Measurements from ENCODE around the gene GAL3ST3. TPM values are rescaled to one million over a fixed set of nuclear protein-coding genes. Genes with fewer than 3 reads are reported as not detected.
"Not testable (repeated sequence)": the region's sequence is repeated elsewhere in the genome, so short reads cannot be mapped to it uniquely, and the experiment has no call there.

Gene GAL3ST3
- total RNA-seq, 2 donors from 2014 or later = 0.45 TPM; not detected in 1

DNA sequence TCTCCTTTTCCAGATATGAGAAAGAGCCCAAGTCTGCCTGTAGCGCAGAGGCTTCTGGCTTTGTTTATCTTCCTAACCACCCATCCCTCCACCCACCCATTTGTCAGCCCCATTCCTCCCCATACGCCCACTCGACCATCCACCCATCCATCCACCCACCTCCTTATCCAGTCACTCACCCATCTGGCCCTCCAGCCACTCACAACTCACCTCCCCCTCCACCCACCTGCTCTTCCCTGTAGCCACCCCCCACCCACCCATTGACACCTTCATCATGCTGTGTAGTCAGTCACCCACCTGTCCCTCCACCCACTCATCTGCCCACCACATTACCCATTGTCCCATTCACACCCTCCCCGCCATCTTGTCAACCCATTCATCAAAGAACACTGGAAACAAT is 31.6 kb downstream of the GAL3ST3 start:
- Mint-ChIP-seq H3K9me3 (no peaks in the 10 kb centered on the region), H3K27me3 (no peaks in the 10 kb centered on the region), H3K36me3 (ENCODE audit: low read depth) (no peaks in the 10 kb centered on the region), H3K4me1 (no peaks in the 10 kb centered on the region), H3K27ac (peak overlapping the region; percentile 37), H3K4me3 (no peak overlapping the region)
- ATAC-seq (replicated peaks) = no peak

DNA sequence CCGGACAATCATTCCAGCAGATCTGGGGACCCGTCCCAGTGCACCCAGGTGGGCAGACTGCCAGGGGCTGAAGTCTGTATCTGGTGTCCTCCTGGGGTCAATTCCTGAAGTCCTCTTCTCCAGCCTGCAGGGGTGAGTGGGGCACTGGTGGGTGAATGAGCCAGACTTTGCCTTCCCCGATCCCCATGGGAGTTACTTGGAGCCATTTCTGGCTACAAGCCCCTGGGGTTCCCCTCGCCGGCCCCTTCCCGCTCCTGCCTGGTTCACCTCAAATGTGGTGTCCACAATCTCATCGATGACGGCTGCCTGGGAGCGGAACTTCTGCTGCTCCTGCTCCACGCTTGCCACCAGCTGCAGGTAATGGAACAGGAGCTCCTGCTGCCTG is 32.2 kb downstream of the GAL3ST3 start:
- H3K9me3 Mint-ChIP-seq = no peaks in the 10 kb centered on the region
- no peaks in the 10 kb centered on the region for H3K4me1 Mint-ChIP-seq
- no peaks in the 10 kb centered on the region for H3K36me3 Mint-ChIP-seq (ENCODE audit: low read depth)
- H3K27me3 Mint-ChIP-seq = no peaks in the 10 kb centered on the region
- no peak for ATAC-seq (replicated peaks)
- no peak overlapping the region for H3K27ac Mint-ChIP-seq
- no peak overlapping the region for H3K4me3 Mint-ChIP-seq

DNA sequence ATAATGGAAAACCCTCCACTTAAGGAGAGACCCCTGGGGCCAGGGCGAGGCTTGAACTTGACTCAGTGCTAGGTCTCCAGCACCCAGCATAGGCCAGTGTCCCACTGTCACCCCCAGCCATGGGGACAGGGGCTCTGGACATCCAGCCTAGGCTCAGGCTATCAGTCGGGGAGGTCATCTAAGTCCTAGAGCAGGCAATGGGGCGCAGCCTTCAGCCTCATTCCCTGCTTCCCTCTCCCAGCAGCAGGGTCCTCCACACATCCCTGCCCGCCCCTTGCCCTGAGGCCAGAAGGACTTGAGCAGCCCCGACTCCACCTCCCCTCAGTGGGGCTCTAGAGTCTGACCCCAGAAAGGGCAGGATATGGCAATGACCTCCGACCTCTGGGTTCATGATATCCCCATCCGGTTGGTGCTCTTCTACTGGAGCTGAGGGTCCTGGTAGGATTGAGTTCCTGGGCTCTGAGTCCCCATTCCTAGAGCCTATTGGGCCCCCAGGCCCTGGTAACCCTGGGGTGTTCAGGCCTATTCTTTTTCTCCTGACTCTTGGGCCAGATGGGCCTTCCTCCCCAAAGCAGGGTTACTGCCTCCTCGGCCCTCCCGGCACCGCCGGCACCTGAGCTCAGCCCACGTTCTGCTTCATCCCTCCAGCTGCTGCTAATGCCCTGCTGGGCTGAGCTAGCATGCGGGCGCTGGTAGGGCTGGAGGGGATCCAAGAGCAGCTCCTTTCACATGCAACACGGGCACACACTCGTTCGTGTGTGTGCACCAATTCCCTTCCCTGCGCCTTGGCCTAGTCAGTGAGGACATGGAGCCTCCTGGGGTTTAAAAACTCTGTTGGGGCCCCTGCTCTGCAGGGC is 32.8 kb downstream of the GAL3ST3 start:
- no peaks in the 10 kb centered on the region for H3K27me3 Mint-ChIP-seq
- no peaks in the 10 kb centered on the region for H3K36me3 Mint-ChIP-seq (ENCODE audit: low read depth)
- no peaks in the 10 kb centered on the region for H3K4me1 Mint-ChIP-seq
- H3K27ac Mint-ChIP-seq = no peak overlapping the region
- no peak for ATAC-seq (replicated peaks)
- H3K9me3 Mint-ChIP-seq = no peaks in the 10 kb centered on the region
- H3K4me3 Mint-ChIP-seq = no peak overlapping the region

DNA sequence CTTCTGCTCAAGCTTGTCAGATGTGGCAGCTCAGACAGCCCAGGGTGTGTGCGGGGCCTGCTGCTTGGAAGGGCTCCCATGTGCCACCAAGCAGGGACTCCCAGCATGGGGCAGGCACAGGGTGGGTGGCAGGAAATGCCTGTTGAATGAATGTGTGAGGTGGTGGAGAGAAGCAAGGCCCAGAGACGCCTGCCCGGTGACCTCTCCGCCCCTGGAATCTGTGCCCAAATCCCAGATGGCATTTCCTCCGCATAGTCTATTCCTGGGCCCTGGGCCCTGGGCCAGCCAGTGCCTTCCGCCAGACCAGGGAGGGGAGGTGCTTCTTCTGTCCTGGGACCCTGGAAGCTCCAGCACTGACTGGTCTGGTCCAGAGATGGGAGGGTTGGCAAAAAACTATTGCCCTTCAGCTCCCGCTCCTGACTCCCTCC is 33.5 kb downstream of the GAL3ST3 start:
- Mint-ChIP-seq H3K27ac (no peak overlapping the region), H3K36me3 (ENCODE audit: low read depth) (no peaks in the 10 kb centered on the region), H3K4me3 (no peak overlapping the region), H3K27me3 (no peaks in the 10 kb centered on the region), H3K9me3 (no peaks in the 10 kb centered on the region), H3K4me1 (no peaks in the 10 kb centered on the region)
- ATAC-seq (replicated peaks) = no peak

DNA sequence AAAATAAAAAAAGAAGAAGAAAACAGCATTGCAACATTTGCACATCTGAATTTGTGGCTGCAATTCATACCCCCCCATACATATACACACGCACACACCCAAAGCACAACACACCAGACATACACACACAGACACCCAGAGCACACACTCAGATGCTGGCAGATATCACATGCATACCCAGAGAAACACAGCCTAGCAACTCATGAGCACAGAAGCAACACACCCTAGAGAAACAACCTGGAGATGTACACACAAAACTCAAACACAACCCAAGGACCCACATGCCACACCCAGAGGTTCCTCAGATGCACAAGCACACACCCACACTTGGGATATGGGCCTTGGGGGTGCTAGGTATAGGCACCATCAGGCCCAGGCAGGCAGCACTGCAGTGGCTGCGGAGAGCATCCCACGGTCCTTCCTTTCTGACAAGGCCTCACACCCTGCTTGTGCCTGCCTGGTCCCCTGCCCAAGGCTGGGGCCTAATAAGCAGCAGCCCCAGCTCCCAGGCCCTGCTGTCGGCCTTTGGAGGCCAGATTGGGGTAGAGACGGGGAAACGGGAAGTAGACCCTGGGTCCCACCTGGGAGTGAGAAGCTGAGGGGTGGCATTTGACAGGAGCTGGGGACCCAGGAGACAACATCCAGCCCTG is 34.0 kb downstream of the GAL3ST3 start:
- no peak for ATAC-seq (replicated peaks)
- no peak overlapping the region for H3K27ac Mint-ChIP-seq
- no peaks in the 10 kb centered on the region for H3K36me3 Mint-ChIP-seq (ENCODE audit: low read depth)
- no peaks in the 10 kb centered on the region for H3K9me3 Mint-ChIP-seq
- no peak overlapping the region for H3K4me3 Mint-ChIP-seq
- H3K27me3 Mint-ChIP-seq = no peaks in the 10 kb centered on the region
- no peaks in the 10 kb centered on the region for H3K4me1 Mint-ChIP-seq

DNA sequence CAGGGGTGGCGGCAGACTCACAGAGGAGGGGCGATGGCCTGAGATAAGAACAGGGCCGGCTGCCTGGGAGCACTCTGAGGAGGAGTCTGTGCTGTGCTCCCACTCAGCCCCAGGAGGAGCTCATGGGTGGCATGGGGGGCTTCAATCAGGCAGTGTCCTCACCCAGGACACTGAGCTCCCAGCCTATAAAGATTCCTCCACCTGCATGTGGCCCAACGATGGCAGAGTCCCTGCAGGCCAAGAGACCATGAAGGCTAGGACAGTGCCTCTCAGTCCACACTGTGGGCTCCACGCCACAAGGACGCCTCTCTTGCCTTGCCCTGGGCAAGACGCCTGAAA is 35.2 kb downstream of the GAL3ST3 start:
- no peak overlapping the region for H3K4me3 Mint-ChIP-seq
- no peaks in the 10 kb centered on the region for H3K4me1 Mint-ChIP-seq
- H3K36me3 Mint-ChIP-seq (ENCODE audit: low read depth) = no peaks in the 10 kb centered on the region
- H3K27me3 Mint-ChIP-seq = no peaks in the 10 kb centered on the region
- no peak overlapping the region for H3K27ac Mint-ChIP-seq
- no peak for ATAC-seq (replicated peaks)
- H3K9me3 Mint-ChIP-seq = no peaks in the 10 kb centered on the region

DNA sequence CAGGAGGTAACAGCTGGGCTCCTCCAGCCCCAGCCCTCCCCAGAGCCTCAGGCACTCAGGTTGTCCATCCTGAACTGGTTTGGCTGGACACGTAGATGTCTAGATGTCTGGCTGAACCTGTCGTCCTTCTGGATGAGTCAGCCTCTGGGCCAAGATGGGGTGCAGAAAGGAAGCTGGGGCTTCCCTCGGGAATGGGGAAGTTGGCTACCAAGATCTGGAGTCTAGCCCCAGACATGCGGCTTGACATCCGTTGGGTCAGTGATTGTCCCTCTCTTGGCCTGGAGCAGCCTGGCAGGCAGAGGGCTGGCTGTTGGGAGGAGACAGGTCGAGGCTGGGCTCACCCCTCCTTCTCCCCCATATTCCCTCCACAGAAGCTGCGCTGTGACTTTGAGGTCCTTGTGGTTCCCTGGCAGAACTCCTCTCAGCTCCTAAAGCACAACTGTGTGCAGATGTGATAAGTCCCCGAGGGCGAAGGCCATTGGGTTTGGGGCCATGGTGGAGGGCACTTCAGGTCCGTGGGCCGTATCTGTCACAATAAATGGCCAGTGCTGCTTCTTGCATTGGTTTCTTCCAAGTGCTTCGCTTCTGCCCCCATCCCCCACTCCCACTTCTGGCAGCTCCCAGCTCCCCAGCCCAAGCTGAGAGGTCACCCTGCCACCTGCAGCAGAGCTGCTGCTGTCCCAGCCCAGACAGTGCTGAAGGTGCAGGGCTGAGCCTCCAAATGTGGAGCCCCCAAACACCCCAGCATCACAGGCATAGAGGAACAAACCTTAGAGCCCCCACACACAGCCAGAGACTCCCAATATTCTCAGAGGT is 35.8 kb downstream of the GAL3ST3 start:
- H3K4me3 Mint-ChIP-seq = no peak overlapping the region
- H3K9me3 Mint-ChIP-seq = no peaks in the 10 kb centered on the region
- ATAC-seq (replicated peaks) = no peak
- H3K36me3 Mint-ChIP-seq (ENCODE audit: low read depth) = no peaks in the 10 kb centered on the region
- no peak overlapping the region for H3K27ac Mint-ChIP-seq
- H3K27me3 Mint-ChIP-seq = no peaks in the 10 kb centered on the region
- no peaks in the 10 kb centered on the region for H3K4me1 Mint-ChIP-seq

DNA sequence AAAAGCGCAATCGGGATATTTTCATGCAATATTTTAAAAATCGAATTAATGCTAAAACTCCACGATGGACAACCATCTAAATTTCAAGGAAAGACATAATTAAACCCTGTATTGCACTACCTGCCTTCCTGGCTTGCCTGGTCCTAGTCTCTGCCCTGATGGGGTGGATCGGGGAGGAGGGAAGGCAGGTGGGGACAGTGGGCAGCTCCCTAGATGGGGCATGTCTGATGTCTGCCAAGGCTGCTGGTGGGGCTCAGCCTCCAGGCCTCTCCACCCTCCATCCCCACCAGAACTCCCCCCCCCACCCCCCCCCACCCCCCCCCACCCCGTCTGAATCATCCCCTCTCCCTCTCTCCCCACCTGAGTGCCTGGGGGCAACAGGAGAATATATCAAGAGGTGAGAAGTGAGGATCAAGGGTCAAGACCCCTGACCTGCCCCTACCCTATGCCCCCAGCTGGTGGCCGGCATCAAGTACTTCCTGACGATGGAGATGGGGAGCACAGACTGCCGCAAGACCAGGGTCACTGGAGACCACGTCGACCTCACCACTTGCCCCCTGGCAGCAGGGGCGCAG is 36.5 kb downstream of the GAL3ST3 start:
- Mint-ChIP-seq H3K27ac (no peak overlapping the region), H3K9me3 (no peaks in the 10 kb centered on the region), H3K4me1 (no peaks in the 10 kb centered on the region), H3K27me3 (no peaks in the 10 kb centered on the region), H3K4me3 (no peak overlapping the region), H3K36me3 (ENCODE audit: low read depth) (no peaks in the 10 kb centered on the region)
- no peak for ATAC-seq (replicated peaks)

DNA sequence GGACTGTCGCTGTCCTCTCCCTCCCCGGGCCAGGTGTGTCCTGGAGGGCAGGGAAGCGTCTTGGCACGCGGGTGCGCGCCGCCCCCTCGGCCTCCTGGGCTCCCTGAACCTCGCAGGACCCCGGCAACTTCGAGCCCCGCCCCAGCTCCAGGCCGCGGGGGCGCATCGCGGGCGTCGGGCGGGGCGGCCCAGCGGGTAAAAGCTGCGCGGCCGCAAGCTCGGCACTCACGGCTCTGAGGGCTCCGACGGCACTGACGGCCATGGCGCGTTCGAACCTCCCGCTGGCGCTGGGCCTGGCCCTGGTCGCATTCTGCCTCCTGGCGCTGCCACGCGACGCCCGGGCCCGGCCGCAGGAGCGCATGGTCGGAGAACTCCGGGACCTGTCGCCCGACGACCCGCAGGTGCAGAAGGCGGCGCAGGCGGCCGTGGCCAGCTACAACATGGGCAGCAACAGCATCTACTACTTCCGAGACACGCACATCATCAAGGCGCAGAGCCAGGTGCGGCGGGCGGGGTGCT is 37.1 kb downstream of the GAL3ST3 start, which contains the start of gene CST6:
TSS of gene CST6 (plus strand) at position 224 of the 519 bp plus-strand sequence. CDS start at position 261, 37 bp downstream.
- peak; percentile 18 for ATAC-seq (replicated peaks)
- H3K36me3 Mint-ChIP-seq (ENCODE audit: low read depth) = no peaks in the 10 kb centered on the region

DNA sequence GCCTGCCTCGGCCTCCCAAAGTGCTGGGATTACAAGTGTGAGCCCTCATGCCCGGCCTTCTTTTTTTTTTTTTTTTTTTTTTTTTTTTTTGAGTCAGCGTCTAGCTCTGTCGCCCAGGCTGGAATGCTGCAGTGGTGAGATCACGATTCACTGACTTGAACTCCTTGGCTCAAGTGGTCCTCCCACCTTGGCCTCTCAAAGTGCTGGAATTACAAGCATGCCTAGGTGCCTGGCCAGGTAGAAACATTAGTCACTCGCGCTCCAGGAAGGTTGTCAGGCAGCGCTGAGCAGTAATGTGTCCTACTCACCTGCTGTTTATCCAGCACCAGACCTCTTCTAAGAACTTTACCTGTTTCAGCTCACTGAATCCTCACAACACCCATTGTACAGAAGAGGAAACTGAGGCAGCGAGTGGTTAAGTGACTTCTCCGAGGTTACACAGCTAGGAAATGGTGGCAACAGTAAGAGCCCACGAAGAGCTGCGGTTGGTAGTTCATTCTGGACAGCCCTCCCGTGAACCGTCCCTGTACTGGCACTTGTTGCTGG is 37.6 kb downstream of the GAL3ST3 start:
- H3K4me3 Mint-ChIP-seq = no peak overlapping the region
- H3K9me3 Mint-ChIP-seq = no peaks in the 10 kb centered on the region
- no peaks in the 10 kb centered on the region for H3K27me3 Mint-ChIP-seq
- H3K4me1 Mint-ChIP-seq = no peaks in the 10 kb centered on the region
- no peak overlapping the region for H3K27ac Mint-ChIP-seq
- H3K36me3 Mint-ChIP-seq (ENCODE audit: low read depth) = no peaks in the 10 kb centered on the region
- ATAC-seq (replicated peaks) = no peak

More for the DNA sequence above, 37.1 kb downstream of the GAL3ST3 start, which contains the start of gene CST6:
- no peaks in the 10 kb centered on the region for H3K4me1 Mint-ChIP-seq
- H3K4me3 Mint-ChIP-seq = no peak within 1 kb of the TSS
- H3K27ac Mint-ChIP-seq = no peak within 1 kb of the TSS
- H3K9me3 Mint-ChIP-seq = no peaks in the 10 kb centered on the region
- H3K27me3 Mint-ChIP-seq = no peaks in the 10 kb centered on the region

DNA sequence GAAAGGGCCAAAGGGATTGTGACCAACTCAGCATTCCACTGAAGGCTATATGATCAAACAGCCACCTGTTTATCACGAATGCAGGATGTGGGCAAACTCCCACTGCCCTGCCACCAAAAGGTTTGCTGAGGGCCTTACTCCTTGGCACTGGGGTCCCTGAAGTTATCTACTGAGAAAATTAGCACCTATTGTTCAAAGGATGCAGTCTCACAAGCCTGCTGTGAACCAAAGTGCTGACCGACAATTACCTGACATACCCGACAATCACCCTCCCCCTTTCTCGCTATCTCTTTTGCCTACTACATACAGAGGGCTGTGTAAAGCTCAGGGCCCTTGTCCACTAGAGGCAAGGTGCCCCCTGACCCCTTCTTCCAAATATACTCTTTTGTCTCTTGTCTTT is 38.9 kb downstream of the GAL3ST3 start:
- H3K27me3 Mint-ChIP-seq; H3K27ac Mint-ChIP-seq; H3K4me1 Mint-ChIP-seq; ATAC-seq (replicated peaks); H3K36me3 Mint-ChIP-seq (ENCODE audit: low read depth); H3K4me3 Mint-ChIP-seq; H3K9me3 Mint-ChIP-seq: not testable (repeated sequence)

DNA sequence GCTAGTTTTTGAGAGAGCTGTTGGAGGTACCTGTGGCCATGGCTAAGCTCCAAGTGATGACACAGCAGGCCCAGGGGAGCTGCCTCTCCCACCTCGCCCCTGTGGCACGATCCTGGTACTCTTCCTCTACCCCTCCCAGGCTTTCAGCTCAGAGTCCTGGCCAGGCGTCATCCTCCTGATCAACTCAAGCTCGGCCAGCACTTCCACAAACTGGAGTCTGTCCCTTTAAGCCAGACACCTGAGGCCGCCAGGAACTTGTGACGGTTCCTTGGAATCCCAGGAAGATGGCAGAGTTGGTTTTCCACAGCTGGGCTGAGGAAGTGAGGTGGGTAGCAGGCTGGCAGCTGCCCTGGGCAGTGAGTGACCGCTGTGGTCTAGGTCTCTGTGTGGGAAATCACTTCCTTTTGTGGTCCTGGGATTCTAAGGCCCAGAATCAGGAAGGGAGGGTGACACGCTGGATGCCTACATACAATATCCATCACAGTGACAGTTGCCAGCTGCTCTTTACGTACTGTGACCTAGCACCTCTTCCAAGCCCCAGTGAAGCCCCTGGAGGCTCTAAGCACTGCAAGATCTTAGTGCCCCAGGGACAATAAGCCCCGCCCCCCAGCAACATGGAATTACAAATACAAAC is 40.4 kb downstream of the GAL3ST3 start:
- H3K9me3 Mint-ChIP-seq = no peaks in the 10 kb centered on the region
- H3K27me3 Mint-ChIP-seq = no peaks in the 10 kb centered on the region
- no peak for ATAC-seq (replicated peaks)
- H3K4me3 Mint-ChIP-seq = no peak overlapping the region
- peak overlapping the region; percentile 33 for H3K27ac Mint-ChIP-seq
- H3K4me1 Mint-ChIP-seq = no peaks in the 10 kb centered on the region
- peaks cover 24% of the 10 kb centered on the region for H3K36me3 Mint-ChIP-seq (ENCODE audit: low read depth)

DNA sequence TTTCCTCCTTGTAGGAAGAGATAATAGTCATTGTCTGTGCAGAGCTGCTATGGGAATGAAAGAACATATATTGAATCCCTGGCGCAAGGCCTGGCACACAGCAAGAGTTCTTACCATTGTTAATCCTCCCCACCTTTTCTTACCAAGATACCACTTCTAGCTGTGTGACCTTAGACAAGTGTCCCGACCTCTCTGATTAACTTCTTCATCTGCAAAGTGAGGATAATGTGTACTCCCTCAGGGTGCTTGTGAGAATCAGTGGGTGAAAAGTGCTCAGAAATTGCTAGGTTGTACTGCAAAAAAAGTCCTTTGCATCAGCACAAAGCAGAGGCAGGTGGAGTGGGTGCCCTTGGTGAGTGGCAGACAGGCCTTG is 40.9 kb downstream of the GAL3ST3 start:
- no peak for ATAC-seq (replicated peaks)
- Mint-ChIP-seq H3K4me1 (no peaks in the 10 kb centered on the region), H3K9me3 (no peaks in the 10 kb centered on the region), H3K4me3 (no peak overlapping the region), H3K36me3 (ENCODE audit: low read depth) (peaks cover 29% of the 10 kb centered on the region), H3K27me3 (no peaks in the 10 kb centered on the region), H3K27ac (peak overlapping the region; percentile 33)
